PC-3 (cell line): ENCODE measurements around the gene KCTD8. TPM values are rescaled to one million over a fixed set of nuclear protein-coding genes. Genes with fewer than 3 reads are reported as not detected.

Source experiments
- ATAC-seq: fragments of 200-7000 bp; cut with Tn5 transposase; 2 replicates; pipeline ENCODE4 v1.9.1; 2020; ENCODE audit warnings: mild to moderate bottlenecking, moderate library complexity
- BruUV-seq: library from RNA; stranded (reverse); fragments of 400-500 nt; replicated peaks from 2 replicates; lab custom pipeline; 2021; lab: Mats Ljungman, UMichigan
- CTCF ChIA-PET: fragments of 300-600 bp; sonication (Branson Sonifier 250); formaldehyde crosslinking; loops from one replicate; lab custom pipeline; 2022; ENCODE audit warnings: antibody characterized with exemption; lab: Charles Lee
- POLR2A ChIA-PET: fragments of 300-600 bp; sonication (Branson Sonifier 250); formaldehyde crosslinking; loops from one replicate; lab custom pipeline; 2022; ENCODE audit warnings: antibody characterized with exemption; ENCODE audit not compliant: unreplicated experiment; lab: Charles Lee
- DNase-seq: peaks from one replicate; pipeline ENCODE4 v3.0.0-alpha.2; 2015
- H2AFZ ChIP-seq: fragments of 300-600 bp; sonication (generic); 2 replicates; pipeline ENCODE4 v1.6.0; 2016; ENCODE audit warnings: antibody characterized with exemption, low read length
- H3F3A ChIP-seq: fragments of 300-600 bp; sonication (generic); one replicate; pipeline ENCODE4 v1.6.0; 2017; ENCODE audit warnings: antibody characterized with exemption, low read length, control low read depth, mild to moderate bottlenecking; ENCODE audit not compliant: unreplicated experiment
- H3K27ac ChIP-seq: fragments of 300-600 bp; sonication (generic); 2 replicates; pipeline ENCODE4 v1.5.1; 2016; ENCODE audit warnings: mild to moderate bottlenecking, low read length
- H3K27me3 ChIP-seq: fragments of 300-600 bp; sonication (generic); 2 replicates; pipeline ENCODE4 v1.6.1; 2016; ENCODE audit warnings: low read length, mixed read lengths
- H3K36me3 ChIP-seq: fragments of 300-600 bp; sonication (generic); 2 replicates; pipeline ENCODE4 v1.6.1; 2016; ENCODE audit warnings: low read depth, mixed run types, low read length, mixed read lengths
- H3K4me1 ChIP-seq: fragments of 300-600 bp; sonication (generic); 2 replicates; pipeline ENCODE4 v1.5.1; 2016; ENCODE audit warnings: low read length; ENCODE audit not compliant: insufficient read depth
- H3K4me2 ChIP-seq: fragments of 300-600 bp; sonication (generic); 2 replicates; pipeline ENCODE4 v1.6.0; 2016; ENCODE audit warnings: low read length
- H3K4me3 ChIP-seq: fragments of 300-600 bp; sonication (generic); 2 replicates; pipeline ENCODE4 v1.5.1; 2016; ENCODE audit warnings: mild to moderate bottlenecking, low read length, mixed read lengths
- H3K79me2 ChIP-seq: fragments of 300-600 bp; sonication (generic); 2 replicates; pipeline ENCODE4 v1.6.1; 2017; ENCODE audit warnings: low read length, mixed read lengths
- H3K9ac ChIP-seq: fragments of 300-600 bp; sonication (generic); 2 replicates; pipeline ENCODE4 v1.6.0; 2016; ENCODE audit warnings: mild to moderate bottlenecking, low read length
- H3K9me2 ChIP-seq: fragments of 300-600 bp; sonication (generic); replicated peaks from 2 replicates; pipeline ENCODE4 v1.6.1; 2016; ENCODE audit warnings: mixed run types, low read length, mixed read lengths
- H3K9me3 ChIP-seq: fragments of 300-600 bp; sonication (generic); 2 replicates; pipeline ENCODE4 v1.6.1; 2016; ENCODE audit warnings: low read length, mixed read lengths
- H4K20me1 ChIP-seq: fragments of 300-600 bp; sonication (generic); 2 replicates; pipeline ENCODE4 v1.6.1; 2016; ENCODE audit warnings: low read length, mixed read lengths
- CTCF ChIP-seq: fragments of 300-600 bp; sonication (generic); conservative IDR thresholded peaks from 2 replicates; pipeline ENCODE4 v1.5.1; 2017; ENCODE audit warnings: antibody characterized with exemption, low read depth, mild to moderate bottlenecking, low read length
- EZH2 ChIP-seq: fragments of 300-600 bp; sonication (generic); IDR thresholded peaks from one replicate; pipeline ENCODE4 v1.6.1; 2017; ENCODE audit warnings: antibody characterized with exemption, mild to moderate bottlenecking, low read length; ENCODE audit not compliant: unreplicated experiment
- EZH2phosphoT487 ChIP-seq: fragments of 300-600 bp; sonication (generic); IDR thresholded peaks from 2 replicates; pipeline ENCODE4 v1.6.1; 2018; ENCODE audit warnings: mild to moderate bottlenecking, antibody characterized with exemption, low read length, borderline replicate concordance
- intact Hi-C: fragments of 100-400 bp; cut with micrococcal nuclease; formaldehyde crosslinking; loops from 2 replicates; pipeline ENCODE4 v1.9.0; 2023
- total RNA-seq: library from RNA; depleted of rRNA; stranded (reverse); fragments of >200 nt; gene quantifications from 2 replicates; pipeline ENCODE4 v1.2.3, GENCODE V29; 2014

Gene KCTD8
- total RNA-seq, 1 experiment from 2014 or later: not detected

- no peaks in the 10 kb centered on the region for H3K27me3 ChIP-seq
- no peak for TF ChIP-seq EZH2phosphoT487
- no peak for TF ChIP-seq CTCF
- no peak for TF ChIP-seq EZH2
- H3K4me2 ChIP-seq: no peak overlapping the region
- no peak overlapping the region for H2AFZ ChIP-seq
- H3K9ac ChIP-seq: no peak overlapping the region
- no peaks in the 10 kb centered on the region for H3F3A ChIP-seq
- no peaks in the 10 kb centered on the region for H3K36me3 ChIP-seq
- H3K4me3 ChIP-seq: no peak overlapping the region
- DNase-seq (no peak), ATAC-seq (no peak)
- no peaks in the 10 kb centered on the region for H3K4me1 ChIP-seq
- H3K27ac ChIP-seq: no peak overlapping the region
- H3K9me2 ChIP-seq: no peaks in the 10 kb centered on the region
- ChIA-PET CTCF (no interaction called here), POLR2A (no interaction called here)
- no TSS peak for BruUV-seq
- H3K79me2 ChIP-seq: no peaks in the 10 kb centered on the region
- H4K20me1 ChIP-seq: no peaks in the 10 kb centered on the region
- intact Hi-C loops: no loop called here
- H3K9me3 ChIP-seq: no peaks in the 10 kb centered on the region
Observed at GRCh38 chr4:44221407-44221806, 227.2 kb downstream of the KCTD8 start.

- no peak overlapping the region for H3K4me2 ChIP-seq
- no TSS peak for BruUV-seq
- no peak for ATAC-seq
- ChIA-PET POLR2A (no interaction called here), CTCF (no interaction called here)
- no peak overlapping the region for H3K9ac ChIP-seq
- intact Hi-C loops: no loop called here
- no peaks in the 10 kb centered on the region for H3K9me3 ChIP-seq
- no peak overlapping the region for H3K4me3 ChIP-seq
- H3K9me2 ChIP-seq: no peaks in the 10 kb centered on the region
- no peaks in the 10 kb centered on the region for H3K27me3 ChIP-seq
- no peaks in the 10 kb centered on the region for H4K20me1 ChIP-seq
- H3K4me1 ChIP-seq: no peaks in the 10 kb centered on the region
- H3K36me3 ChIP-seq: no peaks in the 10 kb centered on the region
- 0 out of 2 replicates have a peak, but pooled peaks have one; percentile 16 for TF ChIP-seq CTCF
- no peak for TF ChIP-seq EZH2
- no peak for TF ChIP-seq EZH2phosphoT487
- no peaks in the 10 kb centered on the region for H3F3A ChIP-seq
- H2AFZ ChIP-seq: no peak overlapping the region
- no peaks in the 10 kb centered on the region for H3K79me2 ChIP-seq
- no peak overlapping the region for H3K27ac ChIP-seq
- DNase-seq: no peak
Observed at GRCh38 chr4:44210750-44211149, 237.9 kb downstream of the KCTD8 start.

GRCh38 chr4:44196796-44197195 is 251.8 kb downstream of the KCTD8 start:
- no peak for TF ChIP-seq EZH2phosphoT487
- TF ChIP-seq EZH2: no peak
- TF ChIP-seq CTCF: no peak
- no TSS peak for BruUV-seq
- intact Hi-C loops: no loop called here
- H3K27me3 ChIP-seq: no peaks in the 10 kb centered on the region
- ChIA-PET POLR2A (no interaction called here), CTCF (no interaction called here)
- H2AFZ ChIP-seq: no peak overlapping the region
- H3K9me2 ChIP-seq: no peaks in the 10 kb centered on the region
- DNase-seq: no peak
- no peaks in the 10 kb centered on the region for H3K36me3 ChIP-seq
- H3K9ac ChIP-seq: no peak overlapping the region
- no peaks in the 10 kb centered on the region for H3K79me2 ChIP-seq
- ATAC-seq: no peak
- no peak overlapping the region for H3K4me3 ChIP-seq
- H3K27ac ChIP-seq: no peak overlapping the region
- H3F3A ChIP-seq: no peaks in the 10 kb centered on the region
- no peaks in the 10 kb centered on the region for H3K4me1 ChIP-seq
- no peaks in the 10 kb centered on the region for H4K20me1 ChIP-seq
- no peak overlapping the region for H3K4me2 ChIP-seq
- H3K9me3 ChIP-seq: no peaks in the 10 kb centered on the region
